ENCODE results near the gene KLK12. TPM values are rescaled to one million over a fixed set of nuclear protein-coding genes. Genes with fewer than 3 reads are reported as not detected.

The KLK12 gene
- total RNA-seq, 6 experiments from 2014 or later = not detected

- no peaks in the 10 kb centered on the region for H3K27me3 ChIP-seq
- no peak overlapping the region for H3K4me3 ChIP-seq
- intact Hi-C loops (cut with DNase I) = no loop called here
- WGBS (ENCODE audit: insufficient coverage, low coverage, low lambda C conversion rate, missing lambda C conversion rate) = 34% methylated on average over 10 of the region's 14 CpGs
- no peaks in the 10 kb centered on the region for H3K4me1 ChIP-seq
- ATAC-seq (no peak), DNase-seq (no peak)
- H3K9me3 ChIP-seq = no peaks in the 10 kb centered on the region
- H3K27ac ChIP-seq = no peak overlapping the region
- no peak for TF ChIP-seq CTCF (IDR thresholded peaks at IDR 0.05)
- H3K36me3 ChIP-seq = no peaks in the 10 kb centered on the region
These were observed 7.5 kb downstream of the KLK12 start for GRCh38 chr19:51027126-51027806.

DNA sequence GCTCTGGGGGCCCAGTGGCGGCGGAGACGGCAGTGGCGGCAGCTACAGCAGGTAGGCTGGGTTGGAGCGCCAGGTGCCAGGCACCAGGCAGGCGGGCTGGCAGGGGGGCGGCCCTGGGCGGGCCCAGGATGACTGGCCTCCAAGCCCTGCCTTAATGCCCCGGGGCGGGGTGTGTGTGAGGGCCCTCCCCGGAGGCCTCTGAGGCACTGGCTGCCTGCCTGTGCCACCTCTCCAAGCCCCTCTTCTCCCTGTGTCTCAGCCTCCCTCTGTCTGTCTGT, 8.3 kb downstream of the KLK12 start, which contains the start of gene KLK11:
Gene KLK11 (minus strand): TSS at position 63 of the 278 bp plus-strand sequence. CDS start 985 bp downstream, outside the sequence.
- no peak for TF ChIP-seq CTCF (IDR thresholded peaks at IDR 0.05)
- no peak for TF ChIP-seq POLR2A (IDR thresholded peaks at IDR 0.05)
- Histone ChIP-seq H3K9me3 (no peaks in the 10 kb centered on the region), H3K27me3 (no peaks in the 10 kb centered on the region), H3K4me1 (no peaks in the 10 kb centered on the region), H3K4me3 (no peak within 1 kb of the TSS), H3K27ac (no peak within 1 kb of the TSS), H3K36me3 (no peaks in the 10 kb centered on the region)
- no CpG with 5 or more reads among the region's 11 CpGs for WGBS (ENCODE audit: insufficient coverage, low coverage, low lambda C conversion rate, missing lambda C conversion rate)
- intact Hi-C loops (cut with DNase I) = no loop called here
- DNase-seq = no peak
- peak in 1 of 4 donors; percentile 24 for ATAC-seq

DNA sequence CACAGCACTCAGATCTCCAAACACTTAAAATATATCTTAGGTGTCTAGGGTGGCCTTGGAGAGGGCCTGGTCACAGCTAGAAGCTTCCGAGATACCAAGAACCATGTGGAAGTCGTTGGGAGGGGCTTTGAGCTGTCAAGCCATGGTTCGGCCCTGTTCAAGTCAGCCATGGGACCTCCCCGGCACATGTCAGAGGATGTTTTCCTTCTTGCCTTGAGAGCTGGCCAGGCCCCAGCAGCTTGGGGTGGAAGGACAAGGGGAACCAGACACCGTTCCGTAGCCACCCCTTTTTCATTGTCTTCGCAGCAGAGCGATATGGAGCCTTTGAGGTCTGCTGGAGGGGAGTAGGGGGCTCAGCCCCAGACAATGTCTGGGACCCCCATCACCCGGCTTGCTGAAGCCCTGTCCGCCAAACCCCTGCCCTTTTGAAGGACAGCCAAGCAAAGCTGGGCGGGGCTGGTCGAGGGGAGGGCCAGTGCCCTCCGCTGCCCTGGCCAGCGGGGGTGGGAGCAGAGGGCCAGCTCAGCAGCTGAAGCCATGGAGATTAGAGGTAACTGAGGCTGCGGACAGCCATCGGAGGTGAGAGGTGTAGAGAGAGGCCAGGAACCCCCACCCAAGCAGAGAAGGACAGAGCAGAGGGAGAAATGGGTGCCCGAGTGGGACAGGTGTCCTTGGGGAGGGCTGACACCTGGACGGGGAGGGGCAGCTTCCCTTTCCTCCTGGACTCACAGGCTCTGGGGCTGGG, 8.8 kb downstream of the KLK12 start:
- Histone ChIP-seq H3K4me3 (no peak overlapping the region), H3K27ac (no peak overlapping the region), H3K27me3 (no peaks in the 10 kb centered on the region), H3K9me3 (no peaks in the 10 kb centered on the region), H3K4me1 (no peaks in the 10 kb centered on the region), H3K36me3 (no peaks in the 10 kb centered on the region)
- peak in 1 of 3 donors; percentile 33 for DNase-seq
- intact Hi-C loops (cut with DNase I) = no loop called here
- WGBS (ENCODE audit: insufficient coverage, low coverage, low lambda C conversion rate, missing lambda C conversion rate) = 49% methylated on average over 6 of the region's 18 CpGs
- TF ChIP-seq POLR2A (IDR thresholded peaks at IDR 0.05) (no peak), CTCF (IDR thresholded peaks at IDR 0.05) (no peak)
- no peak for ATAC-seq

DNA sequence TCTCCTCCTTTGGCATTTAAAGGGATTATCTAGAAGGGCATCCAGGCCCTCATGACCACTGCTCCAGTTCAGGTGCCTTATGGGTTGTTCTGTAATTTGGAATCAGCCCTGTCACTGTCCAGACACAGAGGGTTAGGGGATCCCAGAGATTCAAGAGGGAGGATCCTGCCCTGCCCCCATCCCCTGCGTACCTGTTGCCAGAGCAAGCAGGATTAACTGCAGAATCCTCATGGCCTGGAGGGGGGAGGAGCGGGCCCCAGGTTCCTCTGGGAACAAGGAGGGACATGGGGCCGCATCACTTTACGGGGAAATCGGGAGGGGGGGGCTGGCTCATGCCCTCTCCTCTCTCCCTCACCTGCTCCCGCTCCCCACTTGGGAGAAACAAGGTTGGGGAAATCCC, 9.4 kb downstream of the KLK12 start:
- no peaks in the 10 kb centered on the region for H3K4me1 ChIP-seq
- H3K4me3 ChIP-seq = no peak overlapping the region
- WGBS (ENCODE audit: insufficient coverage, low coverage, low lambda C conversion rate, missing lambda C conversion rate) = 67% methylated on average over 1 of the region's 6 CpGs
- H3K27me3 ChIP-seq = no peaks in the 10 kb centered on the region
- no peaks in the 10 kb centered on the region for H3K9me3 ChIP-seq
- TF ChIP-seq CTCF (IDR thresholded peaks at IDR 0.05) = no peak
- TF ChIP-seq POLR2A (IDR thresholded peaks at IDR 0.05) = no peak
- DNase-seq = peak in 1 of 3 donors; percentile 12
- ATAC-seq = no peak
- no peak overlapping the region for H3K27ac ChIP-seq
- intact Hi-C loops (cut with DNase I) = no loop called here
- H3K36me3 ChIP-seq = no peaks in the 10 kb centered on the region

All from right lobe of liver (tissue), 6 donors.